Heart left ventricle (tissue), 13 donors: Measurements from ENCODE around the gene NOC2L.

Source experiments
- CTCF ChIP-seq, 12 donors: fragments of 200-600 bp; sonication (generic) in 4 of 12; IDR thresholded peaks; one replicate each; pipeline versions ENCODE4 v1.5.0 to v1.8.0; 2018 to 2022; ENCODE audit warnings: antibody characterized with exemption in 12 of 12, mild to moderate bottlenecking in 5 of 12
- POLR2A ChIP-seq, 2 donors: fragments of 450-650 bp; IDR thresholded peaks; one replicate each; pipeline ENCODE4 v1.6.1; 2017; ENCODE audit warnings: antibody characterized with exemption in 2 of 2, mild to moderate bottlenecking in 2 of 2, moderate library complexity in 2 of 2
- donor health status: ischemic (EF 13 %, LVEDD 7.1; RV severe dilation, severe dysfunction).
- donor health status: DM: no; HTN: yes; CAD: no.
- donor health status: DM: no; HTN: no; CAD: no.
- donor health status: ischemic (EF 25% LVEDD 6.9; RV normal size, moderate dysfunction).
- donor health status: ischemic (EF 25% LVEDD 5.7; RV mildly dilated, moderate dysfunction).
- donor health status: ischemic (EF 35%, LVEDD 5.7; RV mildly dilated, moderate dysfunction).
- donor health status: nonischemic (EF 11% LVEDD 7.7; RV severe dilation, severe dysfunction).
- donor health status: DM: yes; HTN: yes; CAD: no.
- donor health status: PGD.
- donor health status: ischemic (EF 29% LVEDD 5.4; RV normal size, mild dysfunction).
- donor health status: nonischemic (EF 23%, LVEDD 6.1; RV moderate dilation, normal function).

- TF ChIP-seq CTCF (IDR thresholded peaks at IDR 0.05), result no peak
- TF ChIP-seq POLR2A (IDR thresholded peaks at IDR 0.05), result no peak
Measured at GRCh38 chr1:978069-978834, 19.2 kb upstream of the NOC2L start.
